ENCODE data around the gene DLST.

GRCh38 chr14:74917178-74917543 is 35.4 kb downstream of the DLST start:
- TF ChIP-seq CTCF (IDR thresholded peaks at IDR 0.05) = no peak
- TF ChIP-seq POLR2A (IDR thresholded peaks at IDR 0.05) = no peak

Data from sigmoid colon (tissue), 3 donors.